HG02938 (cell line): ENCODE data around the gene KCTD2.
"Not testable (repeated sequence)": the region's sequence is repeated elsewhere in the genome, so short reads cannot be mapped to it uniquely, and the experiment has no call there.

Experiments used
- ATAC-seq: cut with Tn5 transposase; IDR thresholded peaks from one replicate; pipeline ENCODE4 v1.9.1; 2021; ENCODE audit warnings: mild to moderate bottlenecking, moderate library complexity; ENCODE audit not compliant: unreplicated experiment

Gene KCTD2

GRCh38 chr17:75019710-75020109 is 27.3 kb upstream of the KCTD2 start:
- no peak for ATAC-seq

GRCh38 chr17:75020331-75021110 is 26.5 kb upstream of the KCTD2 start:
- no peak for ATAC-seq

GRCh38 chr17:75024686-75025397 is 22.2 kb upstream of the KCTD2 start:
- ATAC-seq = no peak

GRCh38 chr17:75025398-75025734 is 21.7 kb upstream of the KCTD2 start:
- not testable (repeated sequence) for ATAC-seq

- ATAC-seq = not testable (repeated sequence)
These were observed 20.4 kb upstream of the KCTD2 start for GRCh38 chr17:75026650-75027049.

DNA sequence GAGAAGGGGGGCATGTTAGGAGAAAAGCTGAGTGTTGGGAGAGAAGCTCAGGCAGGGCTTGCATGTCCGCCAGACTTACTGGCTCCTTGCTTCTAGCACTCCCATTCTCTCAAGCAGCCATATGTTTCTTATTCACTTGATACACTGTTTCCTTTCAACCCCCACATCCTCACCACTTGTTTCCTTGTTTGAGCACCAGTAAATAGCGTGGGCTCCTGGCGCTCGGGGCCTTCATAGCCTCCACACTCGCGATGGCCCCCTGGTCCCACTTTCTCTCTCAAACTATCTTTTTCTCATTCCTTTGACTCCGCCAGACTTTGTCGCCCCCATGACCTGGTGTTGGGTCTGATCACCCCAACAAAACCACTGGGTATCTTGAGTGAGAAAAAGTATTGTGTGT is 16.9 kb upstream of the KCTD2 start:
- no peak for ATAC-seq

- ATAC-seq = no peak
These were observed 14.9 kb upstream of the KCTD2 start for GRCh38 chr17:75031972-75032719.

DNA sequence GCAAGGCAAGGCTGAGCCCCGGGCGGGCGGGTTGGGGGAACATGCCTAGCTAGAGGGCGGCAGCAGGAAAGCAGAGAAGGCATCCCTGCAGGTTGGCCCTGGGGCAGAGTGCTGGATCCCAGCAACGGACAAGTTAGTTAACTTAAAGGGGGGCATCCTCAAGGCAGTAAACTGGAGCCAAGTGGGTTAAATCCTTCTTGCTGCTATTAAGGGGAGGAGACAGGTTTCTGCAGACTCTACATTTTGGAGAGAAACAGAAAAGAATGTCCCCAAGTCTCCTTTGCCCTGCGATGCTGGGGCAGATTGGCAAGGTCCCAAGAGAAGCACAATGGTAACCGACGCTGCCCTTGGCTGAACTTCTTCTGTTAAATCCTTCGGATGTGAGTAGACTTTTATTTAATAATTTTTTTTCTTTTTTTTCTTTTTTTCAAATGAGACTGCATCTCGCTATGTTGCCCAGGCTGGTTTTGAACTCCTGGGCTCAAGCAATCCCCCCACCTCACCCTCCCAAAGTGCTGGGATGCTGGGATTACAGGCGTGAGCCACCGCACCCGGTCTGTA is 14.2 kb upstream of the KCTD2 start:
- no peak for ATAC-seq

- peak; percentile 42 for ATAC-seq
These were observed 13.4 kb upstream of the KCTD2 start for GRCh38 chr17:75033346-75034235.

DNA sequence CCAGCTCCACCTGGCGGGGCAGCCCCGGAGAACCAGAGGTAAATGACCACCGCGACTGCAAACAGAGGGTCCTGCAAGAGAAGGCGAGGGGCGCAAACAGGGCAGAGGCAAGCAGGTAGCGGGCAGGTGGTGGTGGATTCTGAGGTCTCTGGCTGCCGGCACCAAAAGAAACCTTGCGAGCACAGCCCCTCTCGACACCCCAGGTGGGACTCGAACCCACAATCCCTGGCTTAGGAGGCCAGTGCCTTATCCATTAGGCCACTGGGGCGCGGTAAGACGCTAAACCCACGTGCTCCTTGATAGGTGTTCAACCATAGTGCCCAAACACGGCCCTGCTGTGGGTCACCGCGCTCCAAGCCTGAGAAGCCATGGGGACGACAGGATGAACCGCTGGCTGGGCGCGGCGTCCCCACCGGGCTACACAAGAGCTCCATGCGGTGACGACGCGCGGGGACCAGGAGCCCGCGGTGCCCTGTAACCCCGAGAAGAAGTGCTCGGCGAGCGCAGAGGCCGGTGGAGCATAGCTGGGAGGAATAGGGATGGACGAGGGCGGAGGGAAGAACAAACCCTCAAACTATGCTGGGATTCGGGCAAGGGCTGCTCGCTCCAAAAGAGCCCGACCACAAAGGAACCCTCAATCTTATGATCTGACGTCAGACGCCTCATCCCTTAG is 12.7 kb upstream of the KCTD2 start:
- ATAC-seq = peak; percentile 39

GRCh38 chr17:75036643-75037268 is 10.3 kb upstream of the KCTD2 start:
- no peak for ATAC-seq

GRCh38 chr17:75039238-75039637 is 7.8 kb upstream of the KCTD2 start:
- no peak for ATAC-seq

GRCh38 chr17:75041656-75042280 is 5.3 kb upstream of the KCTD2 start:
- no peak for ATAC-seq

DNA sequence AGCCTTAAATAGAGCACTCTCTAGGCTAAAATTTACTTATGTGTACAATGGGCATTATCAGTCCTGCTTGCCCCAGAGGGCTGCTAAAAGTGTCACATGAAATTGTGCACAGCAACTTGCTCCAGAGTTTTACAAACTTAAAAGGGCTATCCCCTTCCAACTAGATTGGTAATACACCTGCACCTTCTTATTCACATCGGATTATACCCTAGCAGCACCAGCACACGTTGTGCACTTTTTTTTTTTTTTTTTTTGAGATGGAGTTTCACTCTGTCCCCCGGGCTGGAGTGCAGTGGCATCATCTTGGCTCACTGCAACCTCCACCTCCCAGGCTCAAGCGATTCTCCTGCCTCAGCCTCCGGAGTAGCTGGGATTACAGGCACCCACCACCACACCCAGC is 3.2 kb upstream of the KCTD2 start:
- not testable (repeated sequence) for ATAC-seq

- no peak for ATAC-seq
These were observed 2.3 kb upstream of the KCTD2 start for GRCh38 chr17:75044716-75045115.

DNA sequence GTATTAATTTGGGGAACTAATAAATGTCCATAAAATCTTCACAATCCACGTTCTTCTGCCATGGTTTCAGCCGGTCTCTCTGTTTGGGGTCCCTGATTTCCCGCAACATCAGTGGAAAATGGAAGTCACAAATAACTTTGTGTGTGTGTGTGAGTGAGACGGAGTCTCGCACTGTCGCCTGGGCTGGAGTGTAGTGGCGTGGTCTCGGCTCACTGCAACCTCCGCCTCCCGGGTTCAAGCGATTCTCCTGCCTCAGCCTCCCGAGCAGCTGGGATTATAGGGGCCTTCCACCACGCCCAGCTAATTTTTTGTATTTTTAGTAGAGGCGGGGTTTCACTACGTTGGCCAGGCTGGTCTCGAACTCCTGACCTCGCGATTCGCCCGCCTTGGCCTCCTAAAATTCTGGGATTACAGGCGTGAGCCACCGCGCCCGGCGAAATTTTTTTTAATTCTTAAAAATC is 1.0 kb upstream of the KCTD2 start:
- ATAC-seq = not testable (repeated sequence)

DNA sequence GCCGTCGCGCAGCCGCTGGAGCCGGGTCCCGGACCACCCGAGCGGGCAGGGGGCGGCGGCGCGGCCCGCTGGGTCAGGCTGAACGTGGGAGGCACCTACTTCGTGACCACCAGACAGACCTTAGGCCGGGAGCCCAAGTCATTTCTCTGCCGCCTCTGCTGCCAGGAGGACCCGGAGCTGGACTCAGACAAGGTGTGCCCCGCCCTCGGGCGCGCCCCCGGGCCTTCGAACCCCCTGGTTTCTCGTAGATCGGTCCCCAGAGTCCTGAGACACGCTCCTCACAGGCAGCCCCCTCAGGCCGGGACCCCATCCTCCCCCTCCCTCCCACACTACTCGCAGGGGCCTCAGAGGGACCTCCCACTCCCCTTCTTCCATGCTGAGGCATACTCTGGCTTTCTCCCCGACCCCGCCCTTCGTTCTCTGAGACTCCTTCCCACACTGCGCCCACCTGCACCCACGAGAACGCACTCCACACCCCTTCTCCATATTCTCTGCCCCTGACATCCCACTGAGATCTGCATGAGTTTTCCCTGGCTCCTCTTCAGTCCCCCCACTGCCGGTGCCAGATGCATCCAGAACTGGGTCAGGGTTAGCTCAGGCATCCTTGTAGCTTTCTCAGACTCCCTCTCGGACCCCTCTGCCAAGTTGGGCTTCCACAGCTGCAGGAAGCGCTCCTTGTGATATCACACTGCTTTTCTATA is 523 bp downstream of the KCTD2 start:
- peak; percentile 4 for ATAC-seq

GRCh38 chr17:75048249-75048878 is 1.3 kb downstream of the KCTD2 start:
- ATAC-seq = no peak
